Bronchial epithelial cell (primary cell): ENCODE data around the gene TBX4. TPM values are rescaled to one million over a fixed set of nuclear protein-coding genes. Genes with fewer than 3 reads are reported as not detected.
A peak's percentile ranks its signal among the peaks of the same experiment; 100 is the strongest.
"Not testable (repeated sequence)": the region's sequence is repeated elsewhere in the genome, so short reads cannot be mapped to it uniquely, and the experiment has no call there.

Experiments
- DNase-seq: peaks from one replicate; pipeline ENCODE4 v3.0.0-alpha.2; 2010; ENCODE audit warnings: low read depth
- FAIRE-seq: peaks from 2 replicates; lab custom pipeline; 2011; peaks lifted over from hg19 to GRCh38; lab: Jason Lieb, UNC
- H3K27me3 ChIP-seq: 2 replicates; pipeline ENCODE4 v1.5.1; 2011; ENCODE audit warnings: low read length; ENCODE audit not compliant: control insufficient read depth, insufficient read depth
- H3K36me3 ChIP-seq: 2 replicates; pipeline ENCODE4 v1.5.1; 2011; ENCODE audit warnings: low read length; ENCODE audit not compliant: control insufficient read depth, insufficient read depth
- H3K4me3 ChIP-seq: 2 replicates; pipeline ENCODE4 v1.5.1; 2011; ENCODE audit warnings: mild to moderate bottlenecking, low read depth, low read length, control low read depth
- total RNA-seq: library from RNA; depleted of rRNA; stranded (reverse); fragments of >200 nt; gene quantifications from 2 replicates; pipeline ENCODE4 v1.2.1, GENCODE V29; 2014
- TF ChIP-seq, protein P1 (sequence below): IDR thresholded peaks from 2 replicates; pipeline ENCODE4 v1.5.1; 2011; ENCODE audit warnings: mild to moderate bottlenecking, moderate library complexity, low read length, control low read depth, inconsistent platforms; ENCODE audit not compliant: insufficient read depth, severe bottlenecking

The TBX4 gene
- total RNA-seq, 1 donor from 2014 or later: not detected

DNA sequence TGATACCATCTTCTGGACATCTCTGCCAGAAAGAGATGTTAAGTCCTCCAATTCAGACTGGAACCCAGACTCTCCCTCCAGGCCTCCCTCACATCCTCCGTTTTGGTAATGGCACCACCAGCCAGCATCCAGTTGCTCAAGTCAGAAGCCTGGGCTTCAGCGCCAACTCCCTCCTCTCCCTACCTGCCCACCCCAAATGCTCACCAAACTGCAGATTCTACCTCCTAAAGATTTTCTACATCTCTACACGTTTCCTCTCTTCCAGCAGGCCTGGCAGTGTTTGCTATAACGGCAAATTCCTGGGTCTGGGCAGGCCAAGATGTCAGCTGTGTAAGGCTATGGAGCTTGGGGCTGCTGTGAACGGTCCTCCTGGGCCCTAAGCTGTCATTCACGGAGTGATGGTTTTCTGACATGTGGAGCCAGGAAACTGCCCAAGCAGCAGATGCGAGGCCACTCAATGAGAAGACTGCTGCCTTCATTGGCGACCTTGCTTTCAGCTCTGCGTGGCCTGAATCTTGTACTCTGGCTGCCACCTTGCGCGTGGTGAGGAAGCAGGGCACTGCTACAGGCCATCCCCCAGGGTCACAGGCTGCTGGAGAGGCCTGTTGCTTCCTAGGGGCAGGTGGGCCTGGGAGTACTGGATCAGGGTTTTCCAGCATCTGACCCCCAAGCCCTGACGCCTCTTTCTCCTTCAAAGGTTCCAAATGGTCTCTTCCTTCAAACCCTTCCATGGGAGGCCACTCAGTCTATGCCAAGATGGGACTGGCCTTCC lies 37.7 kb downstream of the TBX4 start:
- H3K36me3 ChIP-seq: no peaks in the 10 kb centered on the region
- FAIRE-seq (no peak), DNase-seq (no peak)
- H3K27me3 ChIP-seq: peaks cover 5% of the 10 kb centered on the region
- TF ChIP-seq, protein P1, sequence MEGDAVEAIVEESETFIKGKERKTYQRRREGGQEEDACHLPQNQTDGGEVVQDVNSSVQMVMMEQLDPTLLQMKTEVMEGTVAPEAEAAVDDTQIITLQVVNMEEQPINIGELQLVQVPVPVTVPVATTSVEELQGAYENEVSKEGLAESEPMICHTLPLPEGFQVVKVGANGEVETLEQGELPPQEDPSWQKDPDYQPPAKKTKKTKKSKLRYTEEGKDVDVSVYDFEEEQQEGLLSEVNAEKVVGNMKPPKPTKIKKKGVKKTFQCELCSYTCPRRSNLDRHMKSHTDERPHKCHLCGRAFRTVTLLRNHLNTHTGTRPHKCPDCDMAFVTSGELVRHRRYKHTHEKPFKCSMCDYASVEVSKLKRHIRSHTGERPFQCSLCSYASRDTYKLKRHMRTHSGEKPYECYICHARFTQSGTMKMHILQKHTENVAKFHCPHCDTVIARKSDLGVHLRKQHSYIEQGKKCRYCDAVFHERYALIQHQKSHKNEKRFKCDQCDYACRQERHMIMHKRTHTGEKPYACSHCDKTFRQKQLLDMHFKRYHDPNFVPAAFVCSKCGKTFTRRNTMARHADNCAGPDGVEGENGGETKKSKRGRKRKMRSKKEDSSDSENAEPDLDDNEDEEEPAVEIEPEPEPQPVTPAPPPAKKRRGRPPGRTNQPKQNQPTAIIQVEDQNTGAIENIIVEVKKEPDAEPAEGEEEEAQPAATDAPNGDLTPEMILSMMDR: no peak
- H3K4me3 ChIP-seq: no peak overlapping the region

DNA sequence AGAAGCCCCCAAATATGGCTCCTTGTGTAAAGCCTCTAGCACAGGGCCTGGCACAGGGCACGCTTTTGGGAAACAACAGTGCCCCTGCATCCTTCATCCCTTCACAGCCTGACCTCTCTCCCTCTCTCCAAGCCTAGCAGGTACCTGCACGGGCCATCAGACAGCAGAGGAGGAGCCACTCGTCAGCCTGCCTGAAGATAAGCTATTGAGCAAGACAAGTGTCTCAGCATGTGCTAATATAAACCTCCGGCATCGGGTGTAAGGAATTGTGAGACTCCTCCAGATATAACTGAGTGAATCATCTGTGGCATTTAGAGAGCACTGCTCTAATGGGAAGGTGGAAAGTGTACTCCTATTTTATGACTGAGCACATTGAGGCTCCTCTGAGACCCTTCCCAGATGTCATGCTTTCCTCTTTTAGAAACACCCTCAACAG lies 38.3 kb downstream of the TBX4 start:
- Histone ChIP-seq H3K36me3 (no peaks in the 10 kb centered on the region), H3K4me3 (no peak overlapping the region), H3K27me3 (peaks cover 2% of the 10 kb centered on the region)
- FAIRE-seq (no peak), DNase-seq (peak; percentile 88)
- TF ChIP-seq, protein P1: no peak

DNA sequence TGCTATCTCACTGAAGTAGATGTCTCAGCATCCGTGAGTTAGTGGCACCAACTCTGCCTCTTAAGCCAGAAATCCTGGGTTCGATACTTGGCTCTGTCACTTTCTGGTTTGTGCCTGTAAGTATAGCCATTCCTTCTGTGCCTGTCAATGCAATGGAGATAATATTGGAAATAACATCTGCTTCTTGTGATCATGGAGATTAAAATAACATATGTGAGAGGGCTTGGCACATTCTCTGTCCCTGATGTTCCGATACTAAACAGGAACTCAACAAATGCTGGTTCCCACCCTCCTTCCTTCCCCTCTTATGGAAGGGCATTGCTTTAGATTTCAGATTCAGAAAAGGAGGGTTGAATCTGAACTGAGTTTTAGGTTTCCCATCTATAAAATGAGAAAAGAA lies 39.8 kb downstream of the TBX4 start:
- no peak for DNase-seq
- no peak overlapping the region for H3K4me3 ChIP-seq
- no peaks in the 10 kb centered on the region for H3K27me3 ChIP-seq
- no peaks in the 10 kb centered on the region for H3K36me3 ChIP-seq
- TF ChIP-seq, protein P1: no peak
- no peak for FAIRE-seq

DNA sequence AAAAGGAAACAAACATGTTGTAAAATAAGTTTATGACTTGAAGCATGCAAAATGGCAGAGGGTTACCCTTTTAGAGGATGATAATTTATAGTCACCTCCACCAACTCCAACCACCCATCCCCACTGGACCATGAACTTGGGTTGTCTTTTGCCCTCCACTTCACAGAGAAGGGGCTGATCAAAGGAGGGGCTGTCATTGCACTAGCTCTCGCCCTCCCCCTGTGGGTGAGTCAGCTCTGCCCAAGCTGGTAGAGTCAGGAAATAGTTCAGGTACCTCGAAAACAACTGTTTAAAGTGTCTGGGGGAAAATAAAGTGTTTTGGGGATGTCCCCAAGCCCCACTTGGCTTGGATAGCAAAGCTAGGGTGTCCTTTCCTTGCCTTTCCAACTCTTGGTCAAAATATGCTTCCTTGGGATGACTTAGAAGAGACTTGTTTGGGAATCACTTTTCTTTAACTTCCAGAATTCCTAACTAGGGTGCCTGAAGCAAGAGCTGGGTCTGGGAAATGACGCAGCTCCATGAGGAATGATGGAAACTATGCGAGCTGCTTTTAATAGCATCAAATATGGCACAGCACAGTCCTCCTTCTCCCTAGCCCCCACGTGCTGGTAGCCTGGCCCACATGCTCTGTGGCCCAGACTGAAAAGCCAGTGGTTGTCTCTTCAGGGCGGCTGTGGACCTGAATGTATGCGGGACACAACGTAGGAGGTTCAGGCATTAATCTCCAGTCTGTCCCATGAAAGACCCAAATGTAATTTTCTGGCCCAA lies 40.7 kb downstream of the TBX4 start:
- Histone ChIP-seq H3K36me3 (no peaks in the 10 kb centered on the region), H3K27me3 (no peaks in the 10 kb centered on the region), H3K4me3 (no peak overlapping the region)
- no peak for FAIRE-seq
- DNase-seq: no peak
- TF ChIP-seq, protein P1: no peak

DNA sequence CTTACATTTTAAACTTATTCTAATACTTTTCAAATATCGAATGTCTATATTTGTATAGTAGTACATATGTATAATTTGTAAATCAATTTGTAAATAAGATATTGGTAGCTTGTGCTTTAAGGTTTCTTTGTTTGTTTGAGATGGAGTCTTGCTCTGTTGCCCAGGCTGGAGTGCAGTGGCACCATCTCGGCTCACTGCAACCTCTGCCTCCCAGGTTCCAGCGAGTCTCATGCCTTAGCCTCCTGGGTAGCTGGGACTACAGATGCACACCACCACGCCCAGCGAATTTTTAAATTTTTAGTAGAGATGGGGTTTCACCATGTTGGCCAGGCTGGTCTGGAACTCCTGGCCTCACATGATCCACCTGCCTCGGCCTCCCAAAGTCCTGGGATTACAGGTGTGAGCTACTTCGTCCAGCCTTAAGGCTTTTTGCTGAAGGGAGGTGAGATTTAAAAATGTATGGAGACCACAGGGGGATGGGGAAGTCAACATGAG lies 41.7 kb downstream of the TBX4 start:
- FAIRE-seq, H3K4me3 ChIP-seq, H3K36me3 ChIP-seq, H3K27me3 ChIP-seq, DNase-seq: not testable (repeated sequence)
